HG02938 (cell line): Measurements from ENCODE around the gene ZMAT2.
"Not testable (repeated sequence)": the region's sequence is repeated elsewhere in the genome, so short reads cannot be mapped to it uniquely, and the experiment has no call there.

Experiments
- ATAC-seq: cut with Tn5 transposase; IDR thresholded peaks from one replicate; pipeline ENCODE4 v1.9.1; 2021; ENCODE audit warnings: mild to moderate bottlenecking, moderate library complexity; ENCODE audit not compliant: unreplicated experiment

Gene ZMAT2

GRCh38 chr5:140707812-140708211 is 7.6 kb downstream of the ZMAT2 start:
- ATAC-seq: no peak

GRCh38 chr5:140708787-140709186 is 8.5 kb downstream of the ZMAT2 start:
- ATAC-seq: not testable (repeated sequence)

GRCh38 chr5:140710899-140711552 is 10.8 kb downstream of the ZMAT2 start:
- ATAC-seq: peak; percentile 88

- ATAC-seq: no peak
These were observed 11.5 kb downstream of the ZMAT2 start for GRCh38 chr5:140711794-140712193.

GRCh38 chr5:140713562-140714094 is 13.4 kb downstream of the ZMAT2 start:
- no peak for ATAC-seq

GRCh38 chr5:140716238-140716637 is 16.0 kb downstream of the ZMAT2 start:
- not testable (repeated sequence) for ATAC-seq

- no peak for ATAC-seq
These were observed 18.0 kb downstream of the ZMAT2 start for GRCh38 chr5:140718266-140718592.

- not testable (repeated sequence) for ATAC-seq
These were observed 20.5 kb downstream of the ZMAT2 start for GRCh38 chr5:140720738-140721137.

- not testable (repeated sequence) for ATAC-seq
These were observed 21.1 kb downstream of the ZMAT2 start for GRCh38 chr5:140721395-140721794.

GRCh38 chr5:140725799-140726471 is 25.7 kb downstream of the ZMAT2 start:
- ATAC-seq: peak; percentile 98

GRCh38 chr5:140733098-140733497 is 32.9 kb downstream of the ZMAT2 start:
- ATAC-seq: no peak

- no peak for ATAC-seq
These were observed 34.1 kb downstream of the ZMAT2 start for GRCh38 chr5:140734354-140734753.

- no peak for ATAC-seq
These were observed 37.2 kb downstream of the ZMAT2 start for GRCh38 chr5:140737486-140737885.

GRCh38 chr5:140741967-140742366 is 41.7 kb downstream of the ZMAT2 start:
- no peak for ATAC-seq

- ATAC-seq: no peak
These were observed 53.3 kb downstream of the ZMAT2 start for GRCh38 chr5:140753561-140753960.
